ENCODE results near the gene MYO1C.
A peak's percentile ranks its signal among the peaks of the same experiment; 100 is the strongest.
"Not testable (repeated sequence)": the region's sequence is repeated elsewhere in the genome, so short reads cannot be mapped to it uniquely, and the experiment has no call there.

Gene MYO1C

GRCh38 chr17:1509290-1509881, 16.9 kb upstream of the MYO1C start:
- intact Hi-C loops (cut with DNase I), result no loop called here
- no peak for DNase-seq

- DNase-seq; intact Hi-C loops (cut with DNase I): not testable (repeated sequence)
Measured at GRCh38 chr17:1508709-1509108, 16.2 kb upstream of the MYO1C start.

GRCh38 chr17:1506649-1507267, 14.3 kb upstream of the MYO1C start:
- DNase-seq, result no peak
- intact Hi-C loops (cut with DNase I), result no loop called here

GRCh38 chr17:1505586-1505985, 13.1 kb upstream of the MYO1C start:
- DNase-seq, result no peak
- intact Hi-C loops (cut with DNase I), result no loop called here

GRCh38 chr17:1504866-1505265, 12.4 kb upstream of the MYO1C start:
- intact Hi-C loops (cut with DNase I), result no loop called here
- no peak for DNase-seq

GRCh38 chr17:1503699-1504098, 11.2 kb upstream of the MYO1C start:
- peak in 1 of 10 donors; percentile 46 for DNase-seq
- intact Hi-C loops (cut with DNase I), result no loop called here

- intact Hi-C loops (cut with DNase I), result no loop called here
- DNase-seq, result no peak
Measured at GRCh38 chr17:1498869-1499268, 6.4 kb upstream of the MYO1C start.

- intact Hi-C loops (cut with DNase I), result no loop called here
- DNase-seq, result no peak
Measured at GRCh38 chr17:1498233-1498632, 5.7 kb upstream of the MYO1C start.

- intact Hi-C loops (cut with DNase I), result no loop called here
- no peak for DNase-seq
Measured at GRCh38 chr17:1497831-1498230, 5.3 kb upstream of the MYO1C start.

- DNase-seq, result no peak
- intact Hi-C loops (cut with DNase I), result no loop called here
Measured at GRCh38 chr17:1496869-1497268, 4.4 kb upstream of the MYO1C start.

- intact Hi-C loops (cut with DNase I), result no loop called here
- DNase-seq, result no peak
Measured at GRCh38 chr17:1495265-1495989, 2.9 kb upstream of the MYO1C start.

- intact Hi-C loops (cut with DNase I), result loop anchor here (5.0 kb wide), 1 partner anchor 37 kb away; the partner anchor contains the start of gene CRK
- DNase-seq, result no peak
Measured at GRCh38 chr17:1494736-1495253, 2.3 kb upstream of the MYO1C start.

- intact Hi-C loops (cut with DNase I), result loop anchor here (5.0 kb wide), 1 partner anchor 37 kb away; the partner anchor contains the start of gene CRK
Measured at GRCh38 chr17:1494203-1494602, 1.7 kb upstream of the MYO1C start.

GRCh38 chr17:1493291-1493980, 950 bp upstream of the MYO1C start:
- no peak for DNase-seq
- intact Hi-C loops (cut with DNase I), result loop anchor here (5.0 kb wide), 1 partner anchor 36 kb away; the partner anchor contains the start of gene CRK

More at GRCh38 chr17:1494203-1494602, 1.7 kb upstream of the MYO1C start:
- DNase-seq, result no peak

GRCh38 chr17:1491443-1492248, 840 bp downstream of the MYO1C start:
- intact Hi-C loops (cut with DNase I), result loop anchor here (5.0 kb wide), 1 partner anchor 34 kb away; the partner anchor contains the start of gene CRK
- DNase-seq, result peak in 3 of 10 donors; percentile 34 to 91 (median 68)

- intact Hi-C loops (cut with DNase I), result loop anchor here (5.0 kb wide), 1 partner anchor 34 kb away; the partner anchor contains the start of gene CRK
- peak in 6 of 10 donors; percentile 34 to 91 (median 50) for DNase-seq
Measured at GRCh38 chr17:1490643-1491442, 1.6 kb downstream of the MYO1C start.

GRCh38 chr17:1488826-1489270, 3.6 kb downstream of the MYO1C start:
- intact Hi-C loops (cut with DNase I), result no loop called here

GRCh38 chr17:1487939-1488825, 4.3 kb downstream of the MYO1C start:
- intact Hi-C loops (cut with DNase I), result no loop called here
- peak; percentile 61 to 97 (median 77) for DNase-seq

More at GRCh38 chr17:1488826-1489270, 3.6 kb downstream of the MYO1C start:
- DNase-seq, result no peak
